Uterus (tissue), 4 donors: ENCODE results near the gene CACNA1C. TPM values are rescaled to one million over a fixed set of nuclear protein-coding genes. Genes with fewer than 3 reads are reported as not detected.

Experiments
- DNase-seq, 2 donors: peaks; one replicate each; pipeline ENCODE4 v3.0.0-alpha.2; 2019 to 2020
- H3K27ac ChIP-seq, 2 donors: fragments of 200-600 bp; sonication (generic); 1 replicate in 1 of 2; 2 replicates in 1 of 2; pipeline ENCODE4 v1.5.1; 2016 to 2018
- H3K27me3 ChIP-seq, 2 donors: fragments of 200-600 bp; sonication (generic); one replicate each; pipeline ENCODE4 v1.5.1; 2018 to 2019; ENCODE audit warnings: control low read depth in 1 of 2
- H3K36me3 ChIP-seq, 2 donors: fragments of 200-600 bp; sonication (generic); one replicate each; pipeline ENCODE4 v1.5.1; 2019; ENCODE audit warnings: control low read depth in 1 of 2
- H3K4me1 ChIP-seq, 2 donors: fragments of 200-600 bp; sonication (generic); one replicate each; pipeline ENCODE4 v1.5.1; 2018 to 2019; ENCODE audit warnings: control low read depth in 1 of 2
- H3K4me3 ChIP-seq, 2 donors: fragments of 200-600 bp; sonication (generic); 1 replicate in 1 of 2; 2 replicates in 1 of 2; pipeline ENCODE4 v1.5.1; 2018 to 2019; ENCODE audit warnings: mild to moderate bottlenecking in 1 of 2
- H3K9me3 ChIP-seq, 2 donors: fragments of 200-600 bp; sonication (generic); one replicate each; pipeline ENCODE4 v1.5.1; 2019; ENCODE audit warnings: control low read depth in 1 of 2
- POLR2A ChIP-seq, 2 donors: fragments of 450-650 bp; IDR thresholded peaks; one replicate each; pipeline ENCODE4 v1.6.1; 2016; ENCODE audit warnings: antibody characterized with exemption in 2 of 2, mild to moderate bottlenecking in 1 of 2, moderate library complexity in 1 of 2
- intact Hi-C: fragments of 100-400 bp; cut with DNase I; formaldehyde crosslinking; loops from one replicate; pipeline ENCODE4 v1.15.1; 2023; ENCODE audit warnings: low total_unique reads
- total RNA-seq, 4 donors: library from RNA; depleted of rRNA in 3 of 4; stranded (reverse); fragments of >200 nt in 3 of 4; gene quantifications; one replicate each; pipeline versions ENCODE4 v1.1.0 to v1.2.4, GENCODE V29; 2014 to 2023
- TF ChIP-seq, protein P1 (sequence below), 4 experiments: fragments of 200-600 bp in 2 of 4; fragments of 450-650 bp in 2 of 4; sonication (generic) in 2 of 4; IDR thresholded peaks; one replicate each; pipeline ENCODE4 v1.5.1; 2016 to 2019; ENCODE audit warnings: antibody characterized with exemption in 4 of 4, mild to moderate bottlenecking in 2 of 4, moderate library complexity in 1 of 4
- donor health status: DM: yes; HTN: yes; CAD: no.

The CACNA1C gene
- total RNA-seq, 4 donors from 2014 or later = 15.9 to 121 (median 32.1) TPM

DNA sequence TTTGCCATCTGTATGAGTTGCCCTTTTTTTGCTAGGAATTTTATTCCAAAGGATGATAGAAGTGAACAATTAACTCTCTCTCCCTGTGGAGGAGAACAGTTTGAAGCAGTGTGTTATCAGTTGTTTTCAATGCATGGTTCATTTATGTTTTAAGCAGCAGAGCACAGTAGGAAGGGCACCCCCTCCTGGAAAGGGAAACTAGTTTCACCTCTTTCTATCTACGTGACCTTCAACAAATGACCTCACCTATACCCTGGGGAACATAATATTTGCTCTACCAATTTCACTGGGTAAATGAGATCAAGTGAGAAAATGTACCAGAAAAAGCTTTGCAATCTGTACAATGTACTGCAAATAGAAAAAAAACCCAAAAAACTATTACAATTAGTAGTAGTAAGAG, 43.2 kb upstream of the CACNA1C start:
- no peak for TF ChIP-seq POLR2A (IDR thresholded peaks at IDR 0.05)
- TF ChIP-seq, protein P1, sequence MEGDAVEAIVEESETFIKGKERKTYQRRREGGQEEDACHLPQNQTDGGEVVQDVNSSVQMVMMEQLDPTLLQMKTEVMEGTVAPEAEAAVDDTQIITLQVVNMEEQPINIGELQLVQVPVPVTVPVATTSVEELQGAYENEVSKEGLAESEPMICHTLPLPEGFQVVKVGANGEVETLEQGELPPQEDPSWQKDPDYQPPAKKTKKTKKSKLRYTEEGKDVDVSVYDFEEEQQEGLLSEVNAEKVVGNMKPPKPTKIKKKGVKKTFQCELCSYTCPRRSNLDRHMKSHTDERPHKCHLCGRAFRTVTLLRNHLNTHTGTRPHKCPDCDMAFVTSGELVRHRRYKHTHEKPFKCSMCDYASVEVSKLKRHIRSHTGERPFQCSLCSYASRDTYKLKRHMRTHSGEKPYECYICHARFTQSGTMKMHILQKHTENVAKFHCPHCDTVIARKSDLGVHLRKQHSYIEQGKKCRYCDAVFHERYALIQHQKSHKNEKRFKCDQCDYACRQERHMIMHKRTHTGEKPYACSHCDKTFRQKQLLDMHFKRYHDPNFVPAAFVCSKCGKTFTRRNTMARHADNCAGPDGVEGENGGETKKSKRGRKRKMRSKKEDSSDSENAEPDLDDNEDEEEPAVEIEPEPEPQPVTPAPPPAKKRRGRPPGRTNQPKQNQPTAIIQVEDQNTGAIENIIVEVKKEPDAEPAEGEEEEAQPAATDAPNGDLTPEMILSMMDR (IDR thresholded peaks at IDR 0.05) = no peak
- H3K9me3 ChIP-seq = no peaks in the 10 kb centered on the region

DNA sequence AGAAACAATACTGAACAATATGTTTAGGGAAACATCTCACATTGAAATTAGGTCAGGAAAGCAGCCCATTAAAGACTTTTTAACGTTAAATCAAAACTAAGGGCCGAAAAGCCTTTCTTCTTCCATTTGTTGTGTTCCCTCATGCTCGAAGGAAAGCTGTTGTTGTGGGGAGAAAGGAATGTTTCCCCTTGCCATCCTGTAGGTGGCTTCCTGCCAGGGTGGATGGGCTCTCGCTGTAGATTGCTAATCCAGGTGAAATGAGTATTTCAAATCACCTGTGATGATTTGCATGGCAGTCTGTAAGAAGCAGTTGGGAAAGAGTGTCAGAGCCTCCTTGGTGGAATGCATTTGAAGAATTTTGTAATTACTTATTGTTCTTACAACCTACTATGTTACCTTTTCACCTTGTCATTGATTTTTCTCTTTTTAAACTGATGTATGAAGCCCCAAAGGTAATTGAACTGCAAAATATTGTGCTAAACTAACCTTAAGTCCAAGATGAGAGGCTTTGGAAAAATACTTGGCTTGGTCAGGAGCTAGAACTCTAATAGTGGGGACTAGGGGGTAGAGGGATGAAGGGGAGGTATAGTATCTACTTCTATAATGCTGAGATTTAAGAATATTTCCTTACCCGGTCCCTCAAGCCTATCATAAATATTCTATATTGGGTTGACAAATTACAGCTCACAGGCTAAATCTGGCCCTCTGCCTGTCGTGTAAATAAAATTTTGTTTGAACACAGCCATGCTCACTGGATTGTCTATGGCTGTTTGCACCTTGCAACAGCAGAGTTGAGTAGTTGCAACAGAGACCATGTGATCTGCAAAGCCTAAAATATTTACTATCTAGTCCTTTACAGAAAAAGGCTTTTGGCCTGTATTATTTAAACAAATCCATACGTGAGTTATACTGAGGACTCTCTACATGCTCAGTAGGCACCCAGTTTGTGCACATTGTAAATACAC, 40.9 kb upstream of the CACNA1C start:
- Histone ChIP-seq H3K36me3 (no peaks in the 10 kb centered on the region), H3K27me3 (no peaks in the 10 kb centered on the region), H3K27ac (peak overlapping the region; percentile 84 to 97), H3K9me3 (no peaks in the 10 kb centered on the region), H3K4me1 (peaks cover 4 to 10% of the 10 kb centered on the region in 2 donors), H3K4me3 (no peak overlapping the region)
- TF ChIP-seq POLR2A (IDR thresholded peaks at IDR 0.05) = no peak
- TF ChIP-seq, protein P1 (IDR thresholded peaks at IDR 0.05) = no peak
- intact Hi-C loops = no loop called here
- no peak for DNase-seq

More for the DNA sequence above, 43.2 kb upstream of the CACNA1C start:
- intact Hi-C loops = no loop called here
- H3K4me3 ChIP-seq = no peak overlapping the region
- H3K27ac ChIP-seq = peak overlapping the region; percentile 62 to 69
- H3K27me3 ChIP-seq = no peaks in the 10 kb centered on the region
- H3K36me3 ChIP-seq = no peaks in the 10 kb centered on the region
- DNase-seq = no peak
- H3K4me1 ChIP-seq = peaks cover 4 to 7% of the 10 kb centered on the region in 2 donors

DNA sequence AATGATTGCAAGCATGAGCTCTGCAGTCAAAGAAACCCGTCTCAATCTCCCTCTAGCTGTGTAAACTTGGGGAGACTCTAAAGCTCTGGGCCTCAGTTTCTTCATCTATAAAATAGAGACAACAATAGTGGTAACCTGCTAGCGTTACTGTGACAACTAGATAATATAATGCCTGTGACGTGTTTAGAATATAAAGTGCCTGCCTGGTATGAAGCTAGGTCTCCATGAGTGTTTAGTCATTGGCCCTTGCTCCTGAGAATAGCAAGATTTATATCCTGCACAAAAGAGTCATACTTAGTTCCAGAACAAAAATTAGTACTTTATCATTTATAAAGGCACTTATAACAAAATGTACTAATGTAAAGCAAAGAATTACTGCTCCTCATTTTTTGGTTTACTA, 39.7 kb upstream of the CACNA1C start:
- Histone ChIP-seq H3K27ac (peak overlapping the region; percentile 84 to 97), H3K4me1 (peaks cover 4 to 10% of the 10 kb centered on the region in 2 donors), H3K4me3 (no peak overlapping the region), H3K36me3 (no peaks in the 10 kb centered on the region), H3K27me3 (no peaks in the 10 kb centered on the region), H3K9me3 (no peaks in the 10 kb centered on the region)
- intact Hi-C loops = no loop called here
- no peak for DNase-seq
- TF ChIP-seq POLR2A (IDR thresholded peaks at IDR 0.05) = no peak
- TF ChIP-seq, protein P1 (IDR thresholded peaks at IDR 0.05) = peak in 1 of 4 experiments; percentile 11

DNA sequence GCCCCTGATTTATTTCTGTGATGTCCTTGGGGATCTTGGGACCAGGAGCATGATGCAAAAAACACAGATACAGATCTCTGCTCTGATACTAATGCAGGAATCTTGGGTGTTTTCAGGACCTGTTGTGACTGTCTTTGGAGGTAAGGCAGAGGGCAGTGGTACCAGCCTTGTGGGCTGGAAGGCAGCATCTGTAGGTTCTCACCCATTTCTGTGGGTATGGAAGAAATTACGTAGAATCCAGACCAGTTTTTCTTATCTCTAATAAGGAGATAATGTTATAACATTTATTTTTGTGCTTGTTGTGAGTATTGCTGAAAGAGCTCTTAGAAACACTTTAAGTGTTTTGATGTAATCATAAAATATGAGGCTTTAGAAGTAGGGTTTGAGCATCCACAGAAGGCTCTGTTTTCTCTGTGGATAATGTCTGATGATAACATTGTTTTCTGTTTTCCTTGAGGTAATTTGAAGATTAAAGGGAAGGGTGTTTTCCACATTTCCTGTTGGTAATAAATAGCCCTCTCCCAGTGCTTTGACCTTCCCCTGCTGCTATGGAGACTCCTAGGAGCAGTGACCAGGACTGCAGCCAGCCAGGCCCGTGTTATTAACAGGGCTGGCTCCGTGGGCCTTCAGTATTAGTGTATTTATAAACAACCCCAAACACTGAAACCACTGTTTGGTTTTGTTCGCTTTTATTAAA, 39.1 kb upstream of the CACNA1C start:
- peak overlapping the region; percentile 84 to 97 for H3K27ac ChIP-seq
- peak; percentile 66 to 83 for DNase-seq
- H3K27me3 ChIP-seq = no peaks in the 10 kb centered on the region
- intact Hi-C loops = no loop called here
- H3K4me1 ChIP-seq = peaks cover 4 to 10% of the 10 kb centered on the region in 2 donors
- no peaks in the 10 kb centered on the region for H3K36me3 ChIP-seq
- no peak overlapping the region for H3K4me3 ChIP-seq
- no peaks in the 10 kb centered on the region for H3K9me3 ChIP-seq
- TF ChIP-seq POLR2A (IDR thresholded peaks at IDR 0.05) = no peak
- TF ChIP-seq, protein P1 (IDR thresholded peaks at IDR 0.05) = peak in 3 of 4 experiments; percentile 13 to 31 (median 24)
